HUDEP-2 (cell line): Measurements from ENCODE around the gene CD37.
"Not testable (repeated sequence)": the region's sequence is repeated elsewhere in the genome, so short reads cannot be mapped to it uniquely, and the experiment has no call there.

ENCODE experiments used
- DNase-seq, 76 experiments: peaks; one replicate each; lab custom pipeline; 2025; ENCODE audit not compliant: unreplicated experiment in 76 of 76; lab: John Stamatoyannopoulos, UW

The CD37 gene

DNA sequence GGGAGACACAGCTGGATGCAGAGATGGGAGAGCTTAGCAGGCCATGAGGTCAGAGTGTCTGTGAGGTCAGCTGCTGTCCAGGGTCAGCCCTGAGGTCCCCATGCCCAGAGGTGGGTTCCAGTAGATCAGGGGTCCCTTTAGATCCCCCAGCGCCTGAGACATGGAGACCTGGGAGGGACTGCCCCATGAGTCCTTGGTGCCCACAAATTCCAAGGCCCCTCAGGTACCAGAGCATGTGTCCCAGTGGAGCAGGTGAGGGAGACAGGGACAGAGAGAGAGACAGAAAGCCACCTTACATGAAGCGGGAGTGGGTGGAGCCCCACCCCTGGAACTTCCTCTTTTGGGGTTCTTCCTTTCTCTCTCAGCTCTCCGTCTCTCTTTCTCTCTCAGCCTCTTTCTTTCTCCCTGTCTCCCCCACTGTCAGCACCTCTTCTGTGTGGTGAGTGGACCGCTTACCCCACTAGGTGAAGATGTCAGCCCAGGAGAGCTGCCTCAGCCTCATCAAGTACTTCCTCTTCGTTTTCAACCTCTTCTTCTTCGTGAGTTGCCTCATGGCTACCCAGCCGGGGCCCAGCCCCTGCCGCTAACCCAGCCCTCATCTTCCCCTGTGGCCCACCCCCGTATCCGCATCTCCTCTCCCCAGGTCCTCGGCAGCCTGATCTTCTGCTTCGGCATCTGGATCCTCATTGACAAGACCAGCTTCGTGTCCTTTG is at the start of gene CD37:
Gene CD37, plus strand, starts transcription at position 336 of the 713 bp plus-strand sequence. Its CDS starts 135 bp downstream, at position 471.
- DNase-seq = peak in 42 of 76 experiments; percentile 18 to 67 (median 42)

DNA sequence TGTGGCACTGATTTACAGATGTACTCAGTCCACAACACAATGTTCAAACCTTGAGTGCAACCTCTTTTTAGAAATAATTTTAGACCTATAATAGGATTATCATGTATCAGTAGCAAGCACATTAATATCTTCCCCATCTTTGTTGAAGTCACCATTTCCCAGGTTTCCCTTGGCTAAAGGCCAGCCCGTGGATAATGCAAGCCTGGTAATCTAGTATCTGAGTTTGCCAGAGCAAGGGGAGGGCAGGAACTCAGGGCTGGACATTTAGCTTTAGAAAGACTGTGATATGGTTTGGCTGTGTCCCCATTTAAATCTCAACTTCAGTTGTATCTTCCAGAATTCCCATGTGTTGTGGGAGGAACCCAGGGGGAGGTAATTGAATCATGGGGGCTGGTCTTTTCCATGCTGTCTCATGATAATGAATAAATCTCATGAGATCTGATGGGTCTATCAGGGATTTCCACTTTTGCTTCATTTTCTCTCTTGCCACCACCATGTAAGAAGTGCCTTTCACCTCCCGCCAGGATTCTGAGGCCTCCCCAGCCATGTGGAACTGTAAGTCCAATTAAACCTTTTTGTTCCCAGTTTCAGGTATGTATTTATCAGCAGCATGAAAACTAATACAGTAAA is 48.0 kb upstream of the CD37 start:
- DNase-seq = no peak

- not testable (repeated sequence) for DNase-seq
Measured at GRCh38 chr19:49288205-49288604, 47.0 kb upstream of the CD37 start.

DNA sequence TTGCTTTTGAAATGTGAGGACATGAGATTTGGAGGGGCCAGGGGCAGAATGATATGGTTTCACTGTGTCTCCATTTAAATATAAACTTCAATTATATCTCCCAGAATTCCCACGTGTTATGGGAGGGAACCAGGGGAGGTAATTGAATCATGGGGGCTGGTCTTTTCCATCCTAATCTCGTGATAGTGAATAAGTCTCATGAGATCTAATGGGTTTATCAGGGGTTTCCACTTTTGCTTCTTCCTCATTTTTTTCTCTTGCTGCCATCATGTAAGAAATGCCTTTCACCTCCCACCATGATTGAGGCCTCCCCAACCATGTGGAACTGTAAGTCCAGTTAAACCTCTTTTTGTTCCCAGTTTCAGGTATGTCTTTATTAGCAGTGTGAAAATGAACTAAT is 45.9 kb upstream of the CD37 start:
- not testable (repeated sequence) for DNase-seq

GRCh38 chr19:49290517-49290916 is 44.7 kb upstream of the CD37 start:
- no peak for DNase-seq

GRCh38 chr19:49294401-49294800 is 40.8 kb upstream of the CD37 start:
- DNase-seq = no peak

DNA sequence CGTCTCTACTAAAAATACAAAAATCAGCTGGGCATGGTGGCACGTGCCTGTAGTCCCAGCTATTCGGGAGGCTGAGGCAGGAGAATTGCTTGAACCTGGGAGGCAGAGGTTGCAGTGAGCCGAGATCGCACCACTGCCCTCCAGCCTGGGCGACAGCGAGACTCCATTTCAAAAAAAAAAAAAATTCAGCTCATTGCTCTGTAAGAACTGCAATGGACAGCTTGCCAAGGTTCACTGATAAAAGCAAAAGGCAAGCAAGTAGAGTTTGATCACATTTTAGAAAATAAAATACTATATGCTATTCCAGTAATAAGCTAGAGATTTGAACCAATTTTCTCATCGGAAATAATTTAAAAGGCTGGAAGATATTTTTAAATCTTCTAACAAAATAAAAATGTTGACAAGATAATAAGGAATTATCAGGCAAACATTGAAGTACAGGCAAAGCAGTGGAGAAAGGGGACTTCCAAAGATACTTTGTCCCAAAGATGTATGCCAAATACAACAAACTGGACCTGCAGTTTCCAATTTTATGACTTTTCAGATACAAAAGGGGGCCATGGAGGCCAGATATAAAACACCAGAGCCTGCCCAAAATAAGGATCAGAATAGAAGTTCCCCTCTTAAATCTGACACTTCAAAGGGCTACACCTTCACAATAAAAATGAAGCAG is 39.9 kb upstream of the CD37 start:
- no peak for DNase-seq

DNA sequence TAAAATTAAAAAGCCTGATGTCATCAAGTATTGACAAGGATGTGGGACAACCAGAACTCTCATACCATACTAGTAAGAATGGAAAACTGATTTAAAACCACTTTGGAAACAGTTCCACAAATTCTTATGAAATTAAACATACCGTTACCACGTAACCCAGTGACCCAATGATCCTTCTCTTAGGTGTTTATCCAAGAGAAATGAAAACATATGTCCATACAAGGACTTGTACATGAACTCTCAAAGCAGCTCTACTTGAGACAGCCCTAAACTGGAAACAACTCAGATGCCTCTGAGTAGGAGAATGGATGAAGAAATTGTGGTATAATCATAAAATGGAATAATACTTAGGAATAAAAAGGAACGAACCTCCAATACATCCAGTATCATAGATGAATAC is 37.8 kb upstream of the CD37 start:
- DNase-seq = no peak

DNA sequence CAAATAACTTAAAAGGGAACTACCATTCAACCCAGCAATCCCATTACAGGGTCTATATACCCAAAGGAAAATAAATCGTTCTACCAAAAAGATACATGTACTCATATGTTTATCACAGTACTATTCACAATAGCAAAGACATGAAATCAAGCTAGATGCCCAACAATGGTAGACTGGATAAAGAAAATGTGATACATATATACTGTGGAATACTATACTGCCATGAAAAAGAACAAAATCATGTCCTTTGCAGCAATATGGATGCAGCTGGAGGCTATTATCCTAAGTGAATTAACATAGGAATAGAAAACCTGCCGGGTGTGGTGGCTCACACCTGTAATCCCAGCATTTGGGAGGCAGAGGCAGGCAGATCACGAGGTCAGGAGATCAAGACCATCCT is 36.6 kb upstream of the CD37 start:
- DNase-seq = not testable (repeated sequence)

- DNase-seq = peak in 69 of 76 experiments; percentile 28 to 88 (median 67)
Measured at GRCh38 chr19:49301165-49301865, 33.9 kb upstream of the CD37 start.

GRCh38 chr19:49301866-49302252 is 33.3 kb upstream of the CD37 start:
- no peak for DNase-seq

GRCh38 chr19:49306734-49307133 is 28.5 kb upstream of the CD37 start:
- DNase-seq = not testable (repeated sequence)

GRCh38 chr19:49309087-49309486 is 26.1 kb upstream of the CD37 start:
- no peak for DNase-seq

- no peak for DNase-seq
Measured at GRCh38 chr19:49315111-49315510, 20.1 kb upstream of the CD37 start.

- no peak for DNase-seq
Measured at GRCh38 chr19:49316284-49316683, 18.9 kb upstream of the CD37 start.

DNA sequence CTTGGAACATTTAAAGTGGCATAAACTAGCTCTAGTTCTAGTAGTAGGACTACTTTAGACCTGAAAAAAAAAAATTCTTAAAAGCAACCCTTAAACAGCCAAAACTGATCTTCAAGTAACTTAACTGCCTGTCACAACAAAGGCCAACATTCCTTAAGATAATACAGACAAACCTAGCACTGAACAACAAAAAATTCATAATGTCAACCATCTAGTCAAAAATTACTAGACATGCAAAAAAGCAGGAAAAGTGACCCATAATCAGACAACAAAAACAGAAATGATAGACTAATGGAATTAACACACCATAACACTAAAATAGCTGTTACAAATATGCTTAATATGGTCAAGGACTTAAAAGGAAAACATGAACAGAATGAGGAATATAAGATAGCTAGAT is 16.9 kb upstream of the CD37 start:
- no peak for DNase-seq

DNA sequence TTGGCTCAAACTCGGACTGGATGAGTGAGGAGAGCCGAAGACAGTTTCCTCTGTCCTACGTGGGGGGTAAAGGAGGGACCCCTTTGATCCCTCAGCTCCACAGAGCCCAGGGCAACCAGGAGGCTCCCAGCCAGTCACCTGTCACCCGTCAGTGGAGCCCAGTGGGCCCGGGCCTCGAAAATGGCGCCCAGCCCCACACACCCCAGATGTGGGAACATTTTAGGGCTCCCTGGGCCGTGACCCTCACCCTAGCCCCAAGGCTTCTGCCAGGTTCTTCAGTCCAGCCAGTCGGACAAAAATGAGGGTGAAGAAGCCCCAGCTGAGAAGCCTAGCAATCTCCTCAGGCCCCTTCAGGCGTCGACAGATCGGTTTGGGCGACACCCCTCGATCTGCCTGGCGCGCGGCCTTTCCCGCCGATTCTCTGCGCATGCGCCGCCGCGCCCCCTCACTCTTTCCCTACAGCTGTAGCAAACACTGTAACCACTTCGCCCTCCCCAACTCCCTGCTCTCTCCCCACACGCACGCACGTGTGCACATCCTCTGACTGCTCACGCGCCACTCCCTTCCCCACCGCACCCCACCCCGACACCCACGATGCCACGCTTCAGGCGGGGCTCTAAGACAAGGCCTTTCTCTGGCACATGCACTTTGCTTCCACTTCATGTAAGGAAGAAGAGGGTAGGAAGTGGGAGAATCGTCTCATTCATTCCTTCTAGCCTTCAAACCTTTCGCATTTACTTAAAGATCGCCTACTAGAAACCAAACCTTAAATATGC is 10.2 kb upstream of the CD37 start, which contains the start of gene SLC6A16:
Gene SLC6A16, minus strand, starts transcription at position 391 of the 776 bp plus-strand sequence. CDS start 13,844 bp downstream, outside the sequence.
- no peak for DNase-seq

DNA sequence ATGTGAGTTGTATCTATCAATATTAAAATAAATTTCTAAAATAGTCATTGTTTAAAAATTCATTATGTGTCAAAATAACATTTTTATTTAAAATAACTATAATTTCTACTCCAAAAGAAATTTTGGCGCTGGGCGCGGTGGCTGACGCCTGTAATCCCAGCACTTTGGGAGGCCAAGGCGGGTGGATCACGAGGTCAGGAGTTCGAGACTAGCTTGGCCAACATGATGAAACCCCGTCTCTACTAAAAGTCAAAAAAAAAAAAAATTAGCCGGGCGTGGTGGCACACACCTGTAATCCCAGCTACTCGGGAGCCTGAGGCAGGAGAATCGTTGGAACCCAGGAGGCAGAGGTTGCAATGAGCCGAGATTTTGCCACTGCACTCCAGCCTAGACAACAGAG is 9.4 kb upstream of the CD37 start:
- DNase-seq = not testable (repeated sequence)

- no peak for DNase-seq
Measured at GRCh38 chr19:49326165-49326704, 9.0 kb upstream of the CD37 start.
